Measurements from ENCODE around the gene NKAP. TPM values are rescaled to one million over a fixed set of nuclear protein-coding genes. Genes with fewer than 3 reads are reported as not detected.
A peak's percentile ranks its signal among the peaks of the same experiment; 100 is the strongest.

Gene NKAP
- total and polyA plus RNA-seq, 2 of the 13 experiments (the other 11 are each of a cell fraction or from before 2014, with no cell fraction given): 3.6 to 6.1 TPM

- TF ChIP-seq NFAT5 (CRISPR knock-in tag; IDR thresholded peaks at IDR 0.05) (no peak), ZNF557 (CRISPR knock-in tag; IDR thresholded peaks at IDR 0.05) (no peak), FOSL2 (CRISPR knock-in tag; IDR thresholded peaks at IDR 0.05) (no peak), EP300 (IDR thresholded peaks at IDR 0.05; ENCODE audit: low read depth in 2 of 2, low read length in 2 of 2) (no peak), EP300 (CRISPR knock-in tag; IDR thresholded peaks at IDR 0.05; ENCODE audit: borderline replicate concordance) (no peak), NONO (IDR thresholded peaks at IDR 0.05) (no peak), NONO (CRISPR knock-in tag; conservative IDR thresholded peaks at IDR 0.05) (peak; percentile 82), MTF1 (CRISPR knock-in tag; IDR thresholded peaks at IDR 0.05) (peak; percentile 75; the same call in 1 of the 2 replicates), ZNF468 (CRISPR knock-in tag; IDR thresholded peaks at IDR 0.05) (no peak), ETS1 (CRISPR knock-in tag; IDR thresholded peaks at IDR 0.05) (peak; percentile 69; the same call in 1 of the 2 replicates), ARNTL (CRISPR knock-in tag; IDR thresholded peaks at IDR 0.05) (0 out of 2 replicates have a peak, but pooled peaks have one; percentile 27), ZNF451 (CRISPR knock-in tag; IDR thresholded peaks at IDR 0.05) (no peak), ETV5 (CRISPR knock-in tag; IDR thresholded peaks at IDR 0.05; ENCODE audit: borderline replicate concordance) (peak; percentile 48; the same call in 1 of the 2 replicates), ZNF746 (CRISPR knock-in tag; IDR thresholded peaks at IDR 0.05) (no peak), CSRNP1 (CRISPR knock-in tag; IDR thresholded peaks at IDR 0.05) (no peak), ADNP (CRISPR knock-in tag; IDR thresholded peaks at IDR 0.05) (no peak)
- TF ChIP-seq, protein P1, sequence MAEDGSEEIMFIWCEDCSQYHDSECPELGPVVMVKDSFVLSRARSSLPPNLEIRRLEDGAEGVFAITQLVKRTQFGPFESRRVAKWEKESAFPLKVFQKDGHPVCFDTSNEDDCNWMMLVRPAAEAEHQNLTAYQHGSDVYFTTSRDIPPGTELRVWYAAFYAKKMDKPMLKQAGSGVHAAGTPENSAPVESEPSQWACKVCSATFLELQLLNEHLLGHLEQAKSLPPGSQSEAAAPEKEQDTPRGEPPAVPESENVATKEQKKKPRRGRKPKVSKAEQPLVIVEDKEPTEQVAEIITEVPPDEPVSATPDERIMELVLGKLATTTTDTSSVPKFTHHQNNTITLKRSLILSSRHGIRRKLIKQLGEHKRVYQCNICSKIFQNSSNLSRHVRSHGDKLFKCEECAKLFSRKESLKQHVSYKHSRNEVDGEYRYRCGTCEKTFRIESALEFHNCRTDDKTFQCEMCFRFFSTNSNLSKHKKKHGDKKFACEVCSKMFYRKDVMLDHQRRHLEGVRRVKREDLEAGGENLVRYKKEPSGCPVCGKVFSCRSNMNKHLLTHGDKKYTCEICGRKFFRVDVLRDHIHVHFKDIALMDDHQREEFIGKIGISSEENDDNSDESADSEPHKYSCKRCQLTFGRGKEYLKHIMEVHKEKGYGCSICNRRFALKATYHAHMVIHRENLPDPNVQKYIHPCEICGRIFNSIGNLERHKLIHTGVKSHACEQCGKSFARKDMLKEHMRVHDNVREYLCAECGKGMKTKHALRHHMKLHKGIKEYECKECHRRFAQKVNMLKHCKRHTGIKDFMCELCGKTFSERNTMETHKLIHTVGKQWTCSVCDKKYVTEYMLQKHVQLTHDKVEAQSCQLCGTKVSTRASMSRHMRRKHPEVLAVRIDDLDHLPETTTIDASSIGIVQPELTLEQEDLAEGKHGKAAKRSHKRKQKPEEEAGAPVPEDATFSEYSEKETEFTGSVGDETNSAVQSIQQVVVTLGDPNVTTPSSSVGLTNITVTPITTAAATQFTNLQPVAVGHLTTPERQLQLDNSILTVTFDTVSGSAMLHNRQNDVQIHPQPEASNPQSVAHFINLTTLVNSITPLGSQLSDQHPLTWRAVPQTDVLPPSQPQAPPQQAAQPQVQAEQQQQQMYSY (CRISPR knock-in tag; IDR thresholded peaks at IDR 0.05): 0 out of 2 replicates have a peak, but pooled peaks have one; percentile 32
These were observed 71.8 kb downstream of the NKAP start, which contains the start of the genes NDUFA1 and RNF113A (continued) for GRCh38 chrX:119871599-119872395.

Measured in HepG2 (cell line).